ENCODE data around the gene PRDM16. TPM values are rescaled to one million over a fixed set of nuclear protein-coding genes. Genes with fewer than 3 reads are reported as not detected.

PRDM16 gene
- polyA plus RNA-seq, 1 donor from 2014 or later: 0.21 TPM

DNA sequence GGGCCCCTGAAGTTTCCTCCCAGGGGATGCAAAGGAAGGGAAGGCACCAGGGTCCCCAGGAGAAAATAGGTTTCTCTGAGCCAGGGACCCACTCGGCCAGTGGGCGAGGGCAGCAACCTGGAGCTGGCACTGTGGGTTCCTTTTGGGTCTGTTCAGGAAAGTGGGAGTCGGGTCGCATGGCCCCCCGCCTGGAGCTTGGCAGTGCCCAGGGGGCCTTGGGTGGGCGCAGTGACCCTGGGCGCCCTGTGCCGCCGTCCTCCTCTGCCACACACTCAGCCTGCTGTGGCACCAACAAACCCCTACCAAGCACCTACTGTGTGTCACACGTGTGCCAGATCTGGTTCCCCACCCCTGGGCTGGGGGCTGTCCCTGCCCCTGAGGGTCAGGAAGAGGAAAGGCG lies 296.0 kb downstream of the PRDM16 start:
- H3K27ac ChIP-seq (ENCODE audit: low read length): no peak overlapping the region
- TF ChIP-seq EZH2 (IDR thresholded peaks at IDR 0.05; ENCODE audit: borderline replicate concordance, insufficient read depth, low read length, poor library complexity, severe bottlenecking): no peak
- no peak for TF ChIP-seq SMC3 (conservative IDR thresholded peaks at IDR 0.05; ENCODE audit: poor library complexity)
- no peak for TF ChIP-seq MXI1 (conservative IDR thresholded peaks at IDR 0.05; ENCODE audit: poor library complexity, severe bottlenecking)
- no peak for TF ChIP-seq EP300 (conservative IDR thresholded peaks at IDR 0.05; ENCODE audit: poor library complexity, severe bottlenecking)
- TF ChIP-seq RAD21 (conservative IDR thresholded peaks at IDR 0.05): no peak
- TF ChIP-seq, protein P1, sequence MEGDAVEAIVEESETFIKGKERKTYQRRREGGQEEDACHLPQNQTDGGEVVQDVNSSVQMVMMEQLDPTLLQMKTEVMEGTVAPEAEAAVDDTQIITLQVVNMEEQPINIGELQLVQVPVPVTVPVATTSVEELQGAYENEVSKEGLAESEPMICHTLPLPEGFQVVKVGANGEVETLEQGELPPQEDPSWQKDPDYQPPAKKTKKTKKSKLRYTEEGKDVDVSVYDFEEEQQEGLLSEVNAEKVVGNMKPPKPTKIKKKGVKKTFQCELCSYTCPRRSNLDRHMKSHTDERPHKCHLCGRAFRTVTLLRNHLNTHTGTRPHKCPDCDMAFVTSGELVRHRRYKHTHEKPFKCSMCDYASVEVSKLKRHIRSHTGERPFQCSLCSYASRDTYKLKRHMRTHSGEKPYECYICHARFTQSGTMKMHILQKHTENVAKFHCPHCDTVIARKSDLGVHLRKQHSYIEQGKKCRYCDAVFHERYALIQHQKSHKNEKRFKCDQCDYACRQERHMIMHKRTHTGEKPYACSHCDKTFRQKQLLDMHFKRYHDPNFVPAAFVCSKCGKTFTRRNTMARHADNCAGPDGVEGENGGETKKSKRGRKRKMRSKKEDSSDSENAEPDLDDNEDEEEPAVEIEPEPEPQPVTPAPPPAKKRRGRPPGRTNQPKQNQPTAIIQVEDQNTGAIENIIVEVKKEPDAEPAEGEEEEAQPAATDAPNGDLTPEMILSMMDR (IDR thresholded peaks at IDR 0.05; ENCODE audit: poor library complexity, severe bottlenecking): no peak
- TF ChIP-seq POLR2AphosphoS5 (IDR thresholded peaks at IDR 0.05): no peak
- H3K9me3 ChIP-seq (ENCODE audit: low read length): no peaks in the 10 kb centered on the region
- no peak overlapping the region for H3K4me3 ChIP-seq (ENCODE audit: low read length)
- H3K27me3 ChIP-seq (ENCODE audit: insufficient read depth, low read depth, low read length): no peaks in the 10 kb centered on the region
- no peaks in the 10 kb centered on the region for H3K9me2 ChIP-seq (ENCODE audit: insufficient read depth, low read length)
- no peaks in the 10 kb centered on the region for H3F3A ChIP-seq (ENCODE audit: insufficient read depth, low read length, poor library complexity, severe bottlenecking)
- H3K4me2 ChIP-seq (ENCODE audit: low read length): no peak overlapping the region
- H2AFZ ChIP-seq (ENCODE audit: low read depth, low read length): no peak overlapping the region
- H3K9ac ChIP-seq (ENCODE audit: low read length): no peak overlapping the region
- no peaks in the 10 kb centered on the region for H3K79me2 ChIP-seq (replicated peaks; ENCODE audit: insufficient read depth, low read length)
- no peaks in the 10 kb centered on the region for H3K36me3 ChIP-seq (ENCODE audit: insufficient read depth, low read length)
- no peaks in the 10 kb centered on the region for H4K20me1 ChIP-seq (ENCODE audit: insufficient read depth)

DNA sequence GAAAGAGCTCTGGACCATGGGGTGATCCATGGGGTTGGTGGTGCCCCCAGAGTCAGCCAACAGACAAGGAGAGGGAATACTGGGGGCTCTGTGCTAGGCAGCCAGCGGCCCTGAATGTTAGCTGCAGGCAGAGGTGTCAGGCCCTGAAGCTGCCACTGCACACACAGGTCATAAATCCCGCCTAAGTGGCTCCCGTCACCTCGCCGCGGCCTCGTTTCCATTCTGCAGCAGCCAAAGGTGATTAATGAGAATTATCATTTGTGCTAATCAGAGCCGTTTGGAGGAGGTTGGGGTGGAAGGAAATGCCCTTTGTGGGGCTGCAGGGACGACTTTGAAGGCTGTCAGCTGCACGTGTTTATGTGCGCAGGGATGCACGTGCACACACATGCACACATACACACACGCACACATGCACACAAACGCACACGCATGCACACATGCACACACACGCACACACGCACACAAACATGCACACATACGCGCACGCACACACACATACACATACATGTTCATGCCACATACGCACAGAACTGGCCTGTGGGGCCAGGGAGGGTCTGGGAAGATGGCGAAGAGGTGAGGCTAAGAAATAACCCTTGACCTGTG lies 296.6 kb downstream of the PRDM16 start:
- no peak overlapping the region for H3K27ac ChIP-seq (ENCODE audit: low read length)
- no peak overlapping the region for H3K4me2 ChIP-seq (ENCODE audit: low read length)
- H3K4me3 ChIP-seq (ENCODE audit: low read length): no peak overlapping the region
- no peaks in the 10 kb centered on the region for H3K36me3 ChIP-seq (ENCODE audit: insufficient read depth, low read length)
- H3K79me2 ChIP-seq (replicated peaks; ENCODE audit: insufficient read depth, low read length): no peaks in the 10 kb centered on the region
- H3K27me3 ChIP-seq (ENCODE audit: insufficient read depth, low read depth, low read length): no peaks in the 10 kb centered on the region
- H4K20me1 ChIP-seq (ENCODE audit: insufficient read depth): no peaks in the 10 kb centered on the region
- peak; percentile 39 for TF ChIP-seq EP300 (conservative IDR thresholded peaks at IDR 0.05; ENCODE audit: poor library complexity, severe bottlenecking)
- peak; percentile 43 for TF ChIP-seq POLR2AphosphoS5 (IDR thresholded peaks at IDR 0.05)
- TF ChIP-seq SMC3 (conservative IDR thresholded peaks at IDR 0.05; ENCODE audit: poor library complexity): no peak
- no peaks in the 10 kb centered on the region for H3K9me3 ChIP-seq (ENCODE audit: low read length)
- no peaks in the 10 kb centered on the region for H3K9me2 ChIP-seq (ENCODE audit: insufficient read depth, low read length)
- H2AFZ ChIP-seq (ENCODE audit: low read depth, low read length): no peak overlapping the region
- H3K9ac ChIP-seq (ENCODE audit: low read length): peak overlapping the region; percentile 29
- H3F3A ChIP-seq (ENCODE audit: insufficient read depth, low read length, poor library complexity, severe bottlenecking): no peaks in the 10 kb centered on the region

DNA sequence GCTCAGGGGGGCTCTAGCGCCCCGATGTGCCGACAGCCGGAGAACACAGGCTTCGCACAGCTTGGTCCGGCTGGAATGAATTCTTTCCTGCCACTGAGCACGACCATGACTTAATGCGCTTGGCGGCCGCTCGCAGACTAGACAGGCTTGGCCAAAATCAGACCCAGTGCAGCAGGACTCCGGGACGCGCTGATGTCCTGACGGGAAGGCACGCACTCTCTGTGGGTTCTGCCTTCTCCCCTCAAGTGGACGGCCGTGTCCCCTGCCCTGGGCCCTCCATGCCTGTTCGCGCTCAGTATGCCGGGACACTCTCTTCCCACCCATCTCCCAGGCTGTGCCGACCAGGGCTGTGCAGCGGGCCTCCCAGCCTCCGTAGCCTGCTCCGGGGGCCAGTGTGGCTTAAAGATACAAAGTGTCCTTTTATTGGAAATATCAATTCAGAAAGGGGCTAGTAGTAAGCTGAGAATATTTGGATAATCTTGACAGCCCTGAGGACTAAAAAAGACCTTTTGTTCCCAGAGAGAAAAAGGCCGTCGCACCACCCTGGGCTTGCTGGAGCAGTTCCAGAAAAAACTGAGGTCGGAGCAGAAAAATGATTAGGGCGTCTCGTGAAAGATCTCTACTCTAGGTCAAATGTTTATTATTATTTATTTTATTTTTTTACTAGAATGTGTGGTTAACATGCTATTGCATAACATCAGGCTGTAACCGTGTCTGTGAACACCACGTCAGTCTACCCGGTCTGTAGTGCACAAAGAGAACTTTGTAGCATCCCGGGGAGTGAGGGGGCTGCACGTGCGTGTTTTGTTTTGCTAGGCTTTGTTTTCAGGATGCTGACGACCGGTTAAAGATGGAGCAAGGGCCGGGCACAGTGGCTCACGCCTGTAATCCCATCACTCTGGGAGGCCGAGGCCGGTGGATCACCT lies 297.4 kb downstream of the PRDM16 start:
- Histone ChIP-seq H3K9ac (ENCODE audit: low read length) (no peak overlapping the region), H3K4me2 (ENCODE audit: low read length) (no peak overlapping the region), H3K9me2 (ENCODE audit: insufficient read depth, low read length) (no peaks in the 10 kb centered on the region), H3F3A (ENCODE audit: insufficient read depth, low read length, poor library complexity, severe bottlenecking) (no peaks in the 10 kb centered on the region), H3K9me3 (ENCODE audit: low read length) (no peaks in the 10 kb centered on the region), H3K79me2 (replicated peaks; ENCODE audit: insufficient read depth, low read length) (no peaks in the 10 kb centered on the region), H4K20me1 (ENCODE audit: insufficient read depth) (no peaks in the 10 kb centered on the region), H3K36me3 (ENCODE audit: insufficient read depth, low read length) (no peaks in the 10 kb centered on the region), H2AFZ (ENCODE audit: low read depth, low read length) (no peak overlapping the region), H3K27ac (ENCODE audit: low read length) (no peak overlapping the region), H3K27me3 (ENCODE audit: insufficient read depth, low read depth, low read length) (no peaks in the 10 kb centered on the region), H3K4me3 (ENCODE audit: low read length) (no peak overlapping the region)
- no peak for TF ChIP-seq EP300 (conservative IDR thresholded peaks at IDR 0.05; ENCODE audit: poor library complexity, severe bottlenecking)
- no peak for TF ChIP-seq TAF1 (IDR thresholded peaks at IDR 0.05; ENCODE audit: low read depth)
- no peak for TF ChIP-seq RAD21 (conservative IDR thresholded peaks at IDR 0.05)
- no peak for TF ChIP-seq MXI1 (conservative IDR thresholded peaks at IDR 0.05; ENCODE audit: poor library complexity, severe bottlenecking)
- TF ChIP-seq POLR2AphosphoS5 (IDR thresholded peaks at IDR 0.05): no peak

Measured in neural cell (in vitro differentiated cells).